HepG2 (cell line): ENCODE results near the gene RNF10. TPM values are rescaled to one million over a fixed set of nuclear protein-coding genes. Genes with fewer than 3 reads are reported as not detected.
A peak's percentile ranks its signal among the peaks of the same experiment; 100 is the strongest.

Source experiments
- ATAC-seq: fragments of 200-7000 bp; cut with Tn5 transposase; 3 replicates; pipeline ENCODE4 v1.9.1; 2020; ENCODE audit warnings: mild to moderate bottlenecking, moderate library complexity
- BruUV-seq: library from RNA; stranded (reverse); fragments of 400-500 nt; replicated peaks from 2 replicates; lab custom pipeline; 2021; lab: Mats Ljungman, UMichigan
- CTCF ChIA-PET: fragments of 300-600 bp; formaldehyde crosslinking; extraction: SDS; loops from one replicate; lab custom pipeline; 2021; ENCODE audit warnings: low total read pairs, inconsistent platforms, low intra/inter-chr PET ratio; lab: Yijun Ruan, JAX
- POLR2A ChIA-PET: fragments of 350-600 bp; sonication (Branson Sonifier 250); formaldehyde crosslinking; loops from one replicate; lab custom pipeline; 2020; ENCODE audit warnings: antibody characterized with exemption, inconsistent platforms; lab: Yijun Ruan, JAX
- DNase-seq: peaks from one replicate; pipeline ENCODE4 v3.0.0-alpha.2; 2015; ENCODE audit warnings: low spot score
- FAIRE-seq: peaks from 3 replicates; lab custom pipeline; 2011; peaks lifted over from hg19 to GRCh38; lab: Jason Lieb, UNC
- H2AFZ ChIP-seq: one replicate; pipeline ENCODE4 v1.6.1; 2011; ENCODE audit warnings: low read length, inconsistent platforms
- H3K27ac ChIP-seq: fragments of 300-600 bp; 3 replicates; pipeline ENCODE4 v1.8.0; 2011; ENCODE audit warnings: mixed run types, mild to moderate bottlenecking, mixed read lengths, low read length, inconsistent platforms; ENCODE audit not compliant: insufficient read depth; ENCODE audit errors: extremely low read length
- H3K27me3 ChIP-seq, 2 experiments: fragments of 200-600 bp in 1 of 2; 2 replicates in 1 of 2; 3 replicates in 1 of 2; pipeline versions ENCODE4 v1.6.0 to v1.8.0; 2011; ENCODE audit warnings: low read length in 2 of 2, mild to moderate bottlenecking in 2 of 2, moderate library complexity in 2 of 2, inconsistent platforms in 1 of 2; ENCODE audit not compliant: insufficient read depth in 2 of 2, control insufficient read depth in 1 of 2
- H3K36me3 ChIP-seq, 2 experiments: fragments of 200-600 bp in 1 of 2; replicated peaks in 1 of 2; 2 replicates in 1 of 2; 3 replicates in 1 of 2; pipeline versions ENCODE4 v1.5.1 to v1.8.0; 2011; ENCODE audit warnings: low read length in 2 of 2, inconsistent platforms in 1 of 2; ENCODE audit not compliant: insufficient read depth in 2 of 2, control insufficient read depth in 1 of 2
- H3K4me1 ChIP-seq: 2 replicates; pipeline ENCODE4 v1.5.1; 2012; ENCODE audit warnings: low read length, inconsistent platforms; ENCODE audit not compliant: insufficient read depth
- H3K4me2 ChIP-seq: 2 replicates; pipeline ENCODE4 v1.6.0; 2011; ENCODE audit warnings: low read depth, low read length, inconsistent platforms
- H3K4me3 ChIP-seq, 3 experiments: fragments of 200-600 bp in 1 of 3; sonication (generic), shearing (Covaris generic) in 1 of 3; replicated peaks in 1 of 3; 2 replicates each; pipeline ENCODE4 v1.5.1; 2011 to 2016; ENCODE audit warnings: low read length in 3 of 3, inconsistent platforms in 2 of 3, low read depth in 2 of 3, mild to moderate bottlenecking in 2 of 3, control low read depth in 1 of 3, mixed read lengths in 1 of 3; ENCODE audit not compliant: insufficient read depth in 1 of 3
- H3K79me2 ChIP-seq: one replicate; pipeline ENCODE4 v1.6.1; 2011; ENCODE audit warnings: low read length, inconsistent platforms; ENCODE audit not compliant: insufficient read depth
- H3K9ac ChIP-seq: 2 replicates; pipeline ENCODE4 v1.6.0; 2011; ENCODE audit warnings: mild to moderate bottlenecking, low read depth, low read length, inconsistent platforms; ENCODE audit not compliant: insufficient read depth
- H3K9me3 ChIP-seq: 2 replicates; pipeline ENCODE4 v1.5.1; 2012; ENCODE audit warnings: mild to moderate bottlenecking, low read length
- H4K20me1 ChIP-seq: 2 replicates; pipeline ENCODE4 v1.6.0; 2011; ENCODE audit warnings: inconsistent platforms, mild to moderate bottlenecking, low read length, moderate library complexity; ENCODE audit not compliant: insufficient read depth
- ATF1 ChIP-seq: IDR thresholded peaks from 2 replicates; pipeline ENCODE4 v1.6.1; 2016; ENCODE audit warnings: mild to moderate bottlenecking, control low read depth
- ISX ChIP-seq: sonication (generic); formaldehyde crosslinking; conservative IDR thresholded peaks from 2 replicates; pipeline ENCODE4 v1.5.0; 2020; ENCODE audit warnings: missing genetic modification reagents
- MYC ChIP-seq: sonication (generic); formaldehyde crosslinking; IDR thresholded peaks from 2 replicates; pipeline ENCODE4 v1.9.0; 2021; ENCODE audit warnings: missing genetic modification reagents, borderline replicate concordance
- POLR2AphosphoS2 ChIP-seq: IDR thresholded peaks from 2 replicates; pipeline ENCODE4 v1.6.1; 2011; ENCODE audit warnings: low read depth, low read length, improper control_type of control experiment
- RBM22 ChIP-seq: fragments of 200-400 bp; formaldehyde crosslinking; optimal IDR thresholded peaks from 2 replicates; pipeline ENCODE3; 2017; ENCODE audit warnings: mild to moderate bottlenecking, low read length, moderate library complexity
- SRSF1 ChIP-seq: fragments of 200-400 bp; formaldehyde crosslinking; optimal IDR thresholded peaks from 2 replicates; pipeline ENCODE3; 2017; ENCODE audit warnings: mild to moderate bottlenecking, low read depth, low read length, moderate library complexity
- SRY ChIP-seq: sonication (generic); formaldehyde crosslinking; IDR thresholded peaks from 2 replicates; pipeline ENCODE4 v1.8.0; 2022; ENCODE audit warnings: mild to moderate bottlenecking, missing genetic modification reagents
- TRIM24 ChIP-seq: sonication (generic); formaldehyde crosslinking; IDR thresholded peaks from 2 replicates; pipeline ENCODE4 v1.8.0; 2022; ENCODE audit warnings: mild to moderate bottlenecking, missing genetic modification reagents
- U2AF1 ChIP-seq: fragments of 200-400 bp; formaldehyde crosslinking; optimal IDR thresholded peaks from 2 replicates; pipeline ENCODE3; 2017; ENCODE audit warnings: mild to moderate bottlenecking, low read depth, low read length
- ZMYM4 ChIP-seq: sonication (generic); formaldehyde crosslinking; IDR thresholded peaks from 2 replicates; pipeline ENCODE4 v1.8.1; 2023; ENCODE audit warnings: mild to moderate bottlenecking, missing genetic modification reagents
- WGBS: methylation state at CpG from one replicate; pipeline ENCODE4 v1.1.6; 2017; ENCODE audit warnings: low lambda C conversion rate; 5-methylcytosine and 5-hydroxymethylcytosine counted together
- in situ Hi-C: cut with HindIII; loops from 2 replicates; pipeline ENCODE4 v1.10.0; 2017; ENCODE audit warnings: low pct_unique_long_range_greater_than_20kb; ENCODE audit not compliant: extremely low pct_ligation_motif_present
- intact Hi-C: fragments of 100-400 bp; cut with micrococcal nuclease; formaldehyde crosslinking; loops from one replicate; pipeline ENCODE4 v1.10.0; 2022; ENCODE audit not compliant: unreplicated experiment
- polyA plus RNA-seq, 8 experiments: library from polyadenylated mRNA; depleted of rRNA in 3 of 8; stranded (reverse) in 7 of 8; unstranded in 1 of 8; fragments of >200 nt; fragmentation: Illumina TruSeq in 4 of 8; extraction: Trizol in 4 of 8; gene quantifications; 2 replicates each; pipeline versions ENCODE4 v1.2.1 to v1.2.3, GENCODE V29; 2011 to 2016; ENCODE audit warnings: low read depth in 4 of 8, missing spikeins in 1 of 8, mixed read lengths in 1 of 8; ENCODE audit not compliant: insufficient read depth in 1 of 8
- total RNA-seq, 5 experiments: library from RNA; depleted of rRNA; stranded (reverse); fragments of >200 nt; fragmentation: Illumina TruSeq; extraction: Trizol; gene quantifications; 2 replicates each; pipeline ENCODE4 v1.2.3, GENCODE V29; 2016; ENCODE audit warnings: low read depth in 1 of 5

Gene RNF10
- total and polyA plus RNA-seq, 2 of the 13 experiments (the other 11 are each of a cell fraction or from before 2014, with no cell fraction given) = 62.5 to 88.0 TPM

DNA sequence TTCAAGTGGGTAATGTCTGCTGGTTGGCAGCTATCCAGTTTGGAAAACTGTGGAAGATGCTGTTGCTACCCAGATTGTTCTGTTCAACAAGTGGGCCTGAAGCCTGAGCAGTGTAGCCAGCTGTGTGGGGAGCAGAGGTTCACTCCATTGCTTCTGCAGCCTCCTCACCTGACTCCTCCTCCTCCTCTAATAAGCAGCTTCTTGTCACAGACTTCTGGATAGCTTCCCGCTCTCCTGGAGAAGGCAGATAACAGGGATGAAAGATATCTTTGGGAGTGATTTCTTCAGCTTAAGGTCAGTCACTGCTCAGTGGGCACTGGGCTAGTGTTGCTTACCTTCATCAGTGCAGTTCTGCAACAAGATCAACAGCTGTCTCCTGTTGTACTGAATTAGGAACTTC is 45.0 kb downstream of the RNF10 start:
- POLR2A ChIA-PET = interaction anchor here (1.6 kb wide), 1 partner anchor 29 kb away, joined by 3 read pairs; no protein-coding TSS in a partner anchor

DNA sequence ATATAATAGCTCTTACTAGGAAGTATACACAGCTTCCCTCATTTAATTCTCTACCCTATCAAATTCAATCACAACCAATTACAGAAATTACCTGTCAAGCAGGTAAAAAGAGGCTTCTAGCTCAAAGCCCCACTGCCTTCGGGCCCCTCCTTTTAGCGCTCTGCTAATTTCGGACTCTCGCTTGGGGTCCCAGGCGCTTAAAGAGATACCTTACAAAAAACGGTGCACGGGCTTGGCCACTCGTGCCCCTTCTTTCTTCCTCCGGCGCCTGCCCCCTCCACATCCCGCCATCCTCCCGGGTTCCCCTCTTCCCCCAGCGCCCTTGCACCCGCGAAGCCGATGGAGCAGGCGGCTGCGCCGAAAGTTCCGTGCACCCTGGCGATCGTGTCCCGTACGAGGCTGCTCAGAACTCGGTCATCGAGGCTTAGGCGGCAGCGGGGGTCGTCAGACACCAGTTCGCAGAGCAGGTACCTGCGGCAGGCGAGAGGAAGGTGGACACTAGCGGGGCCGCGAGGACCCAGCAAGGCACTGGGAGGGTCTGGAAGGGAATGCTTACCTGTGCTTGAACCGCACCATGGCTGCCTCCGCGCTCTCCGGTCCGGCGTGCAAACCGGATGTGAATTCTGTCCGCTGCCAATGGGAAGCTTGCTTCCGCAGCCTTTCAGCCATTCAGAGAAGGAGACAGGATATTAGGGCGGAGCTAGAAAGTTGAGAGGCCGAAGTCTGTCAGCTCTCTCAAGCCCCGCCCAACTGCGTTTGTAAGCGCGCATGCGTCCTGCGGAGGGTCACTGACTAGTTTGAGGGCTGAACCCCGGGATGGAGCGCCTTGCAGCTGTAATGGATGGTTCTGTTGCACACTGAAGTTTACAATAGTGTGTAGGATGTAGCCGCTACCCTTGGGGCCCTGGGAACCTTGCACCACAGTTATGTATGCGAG is 46.9 kb downstream of the RNF10 start, which contains the start of gene POP5:
Gene POP5 (minus strand): TSS at position 616 of the 937 bp plus-strand sequence. CDS start 40 bp downstream, at position 576.
- POLR2A ChIA-PET = interaction anchor here (0.6 to 2.7 kb wide), 25 partner anchors 10 to 400 kb away, joined by 3 to 24 read pairs (median 4); partner anchors contain the start of genes COQ5, DYNLL1, HNF1A and MLEC
- TF ChIP-seq TRIM24 (no peak), ATF1 (CRISPR knock-in tag) (no peak), SRY (CRISPR knock-in tag) (peak; percentile 86; the same call in 1 of the 2 replicates), ISX (CRISPR knock-in tag) (no peak), ZMYM4 (CRISPR knock-in tag) (peak; percentile 79), U2AF1 (peak; percentile 16), SRSF1 (peak; percentile 86)

More for the DNA sequence above, 45.0 kb downstream of the RNF10 start:
- in situ Hi-C loops (no loop called here), intact Hi-C loops (no loop called here)
- no peaks in the 10 kb centered on the region for H3K9me3 ChIP-seq
- no peaks in the 10 kb centered on the region for H3K79me2 ChIP-seq
- no peaks in the 10 kb centered on the region for H4K20me1 ChIP-seq
- no peak overlapping the region for H3K4me2 ChIP-seq
- TF ChIP-seq RBM22 = peak; percentile 26
- no peak for TF ChIP-seq MYC (CRISPR knock-in tag)
- TF ChIP-seq POLR2AphosphoS2 = peak; percentile 44; the same call in 1 of the 2 replicates
- ATAC-seq (no peak), FAIRE-seq (no peak), DNase-seq (no peak)
- H3K4me3 ChIP-seq = no peak overlapping the region
- H3K27ac ChIP-seq = no peak overlapping the region
- WGBS = 100% methylated on average over 1 of the region's 1 CpG
- no TSS peak for BruUV-seq
- H3K9ac ChIP-seq = no peak overlapping the region
- H3K27me3 ChIP-seq = peaks cover 0 to 1% of the 10 kb centered on the region in 2 experiments; a peak in 1 of 5 replicates
- CTCF ChIA-PET = no interaction called here
- peaks cover 26 to 43% of the 10 kb centered on the region in 2 experiments for H3K36me3 ChIP-seq
- H2AFZ ChIP-seq = no peak overlapping the region
- H3K4me1 ChIP-seq = peaks cover 35% of the 10 kb centered on the region

More for the DNA sequence above, 46.9 kb downstream of the RNF10 start, which contains the start of gene POP5:
- H3K9me3 ChIP-seq = no peaks in the 10 kb centered on the region
- no peaks in the 10 kb centered on the region for H4K20me1 ChIP-seq
- peak; percentile 99 for FAIRE-seq
- H3K4me1 ChIP-seq = peaks cover 36% of the 10 kb centered on the region
- peaks cover 17 to 25% of the 10 kb centered on the region in 2 experiments; a peak in 4 of 5 replicates for H3K36me3 ChIP-seq
- intact Hi-C loops = loop anchor here (5.0 kb wide), 1 partner anchor 391 kb away; no protein-coding TSS in a partner anchor
- in situ Hi-C loops = loop anchor here (5.0 kb wide), 2 partner anchors 71 to 131 kb away; partner anchors contain the start of gene UNC119B
- peak; percentile 93 for ATAC-seq
- H3K27ac ChIP-seq = peak within 1 kb of the TSS; percentile 41
- WGBS = 2% methylated on average over 29 of the region's 56 CpGs
- TSS peak; percentile 82 for BruUV-seq
- peaks cover 2 to 17% of the 10 kb centered on the region in 2 experiments; a peak in 4 of 5 replicates for H3K27me3 ChIP-seq
- DNase-seq = peak; percentile 98
- peak within 1 kb of the TSS; percentile 74 for H2AFZ ChIP-seq
- peak within 1 kb of the TSS; percentile 79 for H3K9ac ChIP-seq
- peak within 1 kb of the TSS; percentile 80 to 92 (median 91) for H3K4me3 ChIP-seq
- H3K79me2 ChIP-seq = no peaks in the 10 kb centered on the region
- H3K4me2 ChIP-seq = peak within 1 kb of the TSS; percentile 94
- CTCF ChIA-PET = no interaction called here
